ENCODE measurements around the gene MT1B. TPM values are rescaled to one million over a fixed set of nuclear protein-coding genes. Genes with fewer than 3 reads are reported as not detected.

MT1B gene
- total RNA-seq, 2 donors from 2014 or later: not detected

- no peaks in the 10 kb centered on the region for H3K27me3 ChIP-seq (replicated peaks; ENCODE audit: insufficient read depth)
- no peaks in the 10 kb centered on the region for H3K9me3 ChIP-seq
- peaks cover 19 to 40% of the 10 kb centered on the region in 2 donors for H3K4me1 ChIP-seq (ENCODE audit: control insufficient read depth in 1 of 2, low read depth in 2 of 2)
- H3K27ac ChIP-seq: no peak overlapping the region
- DNase-seq (ENCODE audit: low spot score) (no peak), ATAC-seq (ENCODE audit: insufficient number of reproducible peaks, low FRiP score, low read depth) (no peak)
- H3K4me3 ChIP-seq: no peak overlapping the region
- H3K36me3 ChIP-seq: no peaks in the 10 kb centered on the region
- no peak for TF ChIP-seq CTCF (IDR thresholded peaks at IDR 0.05)
These were observed 37.1 kb upstream of the MT1B start for GRCh38 chr16:56614549-56614991.

- peaks cover 14 to 35% of the 10 kb centered on the region in 2 donors for H3K4me1 ChIP-seq (ENCODE audit: control insufficient read depth in 1 of 2, low read depth in 2 of 2)
- DNase-seq (ENCODE audit: low spot score) (no peak), ATAC-seq (ENCODE audit: insufficient number of reproducible peaks, low FRiP score, low read depth) (no peak)
- no peak for TF ChIP-seq CTCF (IDR thresholded peaks at IDR 0.05)
- H3K4me3 ChIP-seq: no peak overlapping the region
- no peak overlapping the region for H3K27ac ChIP-seq
- no peaks in the 10 kb centered on the region for H3K9me3 ChIP-seq
- H3K27me3 ChIP-seq (replicated peaks; ENCODE audit: insufficient read depth): no peaks in the 10 kb centered on the region
- H3K36me3 ChIP-seq: no peaks in the 10 kb centered on the region
These were observed 36.3 kb upstream of the MT1B start for GRCh38 chr16:56615353-56615752.

GRCh38 chr16:56616608-56617211 lies 35.0 kb upstream of the MT1B start:
- Histone ChIP-seq H3K4me3 (peak overlapping the region; percentile 62), H3K27ac (no peak overlapping the region), H3K4me1 (ENCODE audit: control insufficient read depth in 1 of 2, low read depth in 2 of 2) (peaks cover 4 to 22% of the 10 kb centered on the region in 2 donors), H3K27me3 (replicated peaks; ENCODE audit: insufficient read depth) (no peaks in the 10 kb centered on the region), H3K9me3 (no peaks in the 10 kb centered on the region), H3K36me3 (no peaks in the 10 kb centered on the region)
- ATAC-seq (ENCODE audit: insufficient number of reproducible peaks, low FRiP score, low read depth) (no peak), DNase-seq (ENCODE audit: low spot score) (no peak)
- no peak for TF ChIP-seq CTCF (IDR thresholded peaks at IDR 0.05)

- no peaks in the 10 kb centered on the region for H3K27me3 ChIP-seq (replicated peaks; ENCODE audit: insufficient read depth)
- peak overlapping the region; percentile 62 for H3K4me3 ChIP-seq
- no peaks in the 10 kb centered on the region for H3K9me3 ChIP-seq
- H3K27ac ChIP-seq: peak overlapping the region; percentile 34 to 60
- ATAC-seq (ENCODE audit: insufficient number of reproducible peaks, low FRiP score, low read depth) (peak; percentile 54), DNase-seq (ENCODE audit: low spot score) (no peak)
- peak; percentile 19 for TF ChIP-seq CTCF (IDR thresholded peaks at IDR 0.05)
- no peaks in the 10 kb centered on the region for H3K36me3 ChIP-seq
- peaks cover 4 to 14% of the 10 kb centered on the region in 2 donors for H3K4me1 ChIP-seq (ENCODE audit: control insufficient read depth in 1 of 2, low read depth in 2 of 2)
These were observed 34.2 kb upstream of the MT1B start for GRCh38 chr16:56617212-56618085.

- Histone ChIP-seq H3K27me3 (replicated peaks; ENCODE audit: insufficient read depth) (no peaks in the 10 kb centered on the region), H3K27ac (no peak overlapping the region), H3K4me3 (no peak overlapping the region), H3K4me1 (ENCODE audit: control insufficient read depth in 1 of 2, low read depth in 2 of 2) (peaks cover 4 to 14% of the 10 kb centered on the region in 2 donors), H3K9me3 (no peaks in the 10 kb centered on the region), H3K36me3 (no peaks in the 10 kb centered on the region)
- no peak for ATAC-seq (ENCODE audit: insufficient number of reproducible peaks, low FRiP score, low read depth)
- TF ChIP-seq CTCF (IDR thresholded peaks at IDR 0.05): no peak
- DNase-seq (ENCODE audit: low spot score): no peak
These were observed 33.5 kb upstream of the MT1B start for GRCh38 chr16:56618138-56618537.

All from thoracic aorta (tissue), 2 donors.